Pons (tissue), 1 donor: ENCODE data around the gene TSSC4.
A peak's percentile ranks its signal among the peaks of the same experiment; 100 is the strongest.

Experiments
- DNase-seq: peaks from one replicate; pipeline ENCODE4 v3.0.0-alpha.2; 2016; ENCODE audit warnings: low spot score

Gene TSSC4

GRCh38 chr11:2418693-2419360, 18.3 kb downstream of the TSSC4 start:
- no peak for DNase-seq

- peak; percentile 62 for DNase-seq
Measured at GRCh38 chr11:2419638-2420501, 19.3 kb downstream of the TSSC4 start.

- DNase-seq: peak; percentile 48
Measured at GRCh38 chr11:2420502-2421225, 20.1 kb downstream of the TSSC4 start.

GRCh38 chr11:2421226-2421994, 20.9 kb downstream of the TSSC4 start:
- no peak for DNase-seq

- DNase-seq: no peak
Measured at GRCh38 chr11:2421996-2422395, 21.4 kb downstream of the TSSC4 start.

- DNase-seq: no peak
Measured at GRCh38 chr11:2422461-2423156, 22.1 kb downstream of the TSSC4 start.

GRCh38 chr11:2423157-2424025, 22.8 kb downstream of the TSSC4 start:
- DNase-seq: no peak

GRCh38 chr11:2424811-2425495, 24.4 kb downstream of the TSSC4 start:
- no peak for DNase-seq

- no peak for DNase-seq
Measured at GRCh38 chr11:2425506-2425905, 25.0 kb downstream of the TSSC4 start.

- no peak for DNase-seq
Measured at GRCh38 chr11:2426221-2426620, 25.7 kb downstream of the TSSC4 start.

- no peak for DNase-seq
Measured at GRCh38 chr11:2426826-2427521, 26.4 kb downstream of the TSSC4 start.

- DNase-seq: no peak
Measured at GRCh38 chr11:2427721-2428321, 27.3 kb downstream of the TSSC4 start.

GRCh38 chr11:2428322-2428795, 27.8 kb downstream of the TSSC4 start:
- peak; percentile 61 for DNase-seq

GRCh38 chr11:2431395-2431794, 30.8 kb downstream of the TSSC4 start:
- no peak for DNase-seq

- no peak for DNase-seq
Measured at GRCh38 chr11:2432171-2432621, 31.6 kb downstream of the TSSC4 start.

- DNase-seq: no peak
Measured at GRCh38 chr11:2432628-2433071, 32.1 kb downstream of the TSSC4 start.

GRCh38 chr11:2433106-2433925, 32.8 kb downstream of the TSSC4 start:
- DNase-seq: no peak
